Activated T-helper 1 cell treated with anti-CD3 and anti-CD28 coated beads, Interleukin-2, amount 50 U/mL, for 16 hours (primary cell): ENCODE results near the gene IRF3.
A peak's percentile ranks its signal among the peaks of the same experiment; 100 is the strongest.

Source experiments
- DNase-seq, 2 donors: peaks; one replicate each; pipeline ENCODE4 v3.0.0-alpha.2; 2020; ENCODE audit warnings: low read depth in 1 of 2, low spot score in 1 of 2

IRF3 gene

DNA sequence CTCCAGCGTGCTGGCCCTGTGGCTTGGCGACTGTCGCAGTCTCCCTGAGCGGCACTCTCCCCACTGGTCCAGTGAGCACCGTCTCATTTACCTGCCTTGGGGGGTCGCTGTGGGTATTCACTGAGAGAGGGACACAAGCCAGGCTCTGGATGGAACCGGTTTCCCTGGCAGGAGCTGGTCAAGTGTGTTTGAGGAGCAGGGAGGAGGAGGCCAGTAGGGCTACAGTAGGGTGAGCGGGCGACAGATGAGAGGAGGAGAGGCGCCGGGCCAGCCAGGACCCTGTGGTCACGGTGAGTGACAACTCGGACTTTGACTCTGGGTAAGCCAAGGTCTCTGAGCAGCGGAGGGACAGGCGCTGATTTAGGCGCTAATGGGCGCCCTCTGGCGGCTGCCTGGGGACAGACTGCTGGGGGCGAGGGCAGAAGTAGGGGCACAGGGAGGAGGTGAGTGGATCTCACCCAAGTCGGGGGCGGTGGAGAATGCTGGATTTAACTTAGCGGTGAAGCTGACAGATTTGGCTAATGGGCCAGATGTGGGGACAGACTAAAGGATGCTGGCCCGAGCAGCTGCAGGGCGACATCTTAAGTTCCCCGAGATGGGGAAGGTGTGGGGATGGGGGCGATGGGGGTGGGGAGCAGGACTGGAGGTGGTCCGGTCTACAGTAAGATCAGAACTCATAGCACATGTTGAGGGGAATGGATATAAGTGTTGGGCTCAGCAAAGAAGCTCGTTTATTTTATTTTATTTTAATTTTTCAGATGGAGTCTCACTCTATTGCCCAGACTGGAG is 6.7 kb upstream of the IRF3 start:
- peak; percentile 61 to 68 for DNase-seq

GRCh38 chr19:49669516-49669915 is 3.9 kb upstream of the IRF3 start:
- DNase-seq: no peak

DNA sequence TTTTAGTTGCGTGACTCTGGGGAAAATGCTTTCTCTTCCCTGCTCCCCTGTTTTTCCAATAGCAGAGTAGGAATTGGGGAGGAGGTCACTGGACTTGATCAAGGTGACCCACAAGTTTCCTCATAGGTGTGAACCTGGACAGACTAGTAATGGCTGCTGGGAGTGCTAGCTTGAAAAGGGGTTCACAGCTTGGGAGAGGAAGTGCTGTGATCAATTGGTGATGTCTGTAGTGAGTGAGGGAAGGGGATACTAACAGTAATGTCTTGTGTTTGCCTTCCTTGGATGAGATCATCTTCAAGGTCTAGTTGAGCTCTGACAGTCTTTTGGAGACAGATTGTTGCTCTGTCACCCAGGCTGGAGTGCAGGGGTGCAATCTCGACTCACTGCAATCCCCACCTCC is 1.8 kb upstream of the IRF3 start:
- DNase-seq: no peak

DNA sequence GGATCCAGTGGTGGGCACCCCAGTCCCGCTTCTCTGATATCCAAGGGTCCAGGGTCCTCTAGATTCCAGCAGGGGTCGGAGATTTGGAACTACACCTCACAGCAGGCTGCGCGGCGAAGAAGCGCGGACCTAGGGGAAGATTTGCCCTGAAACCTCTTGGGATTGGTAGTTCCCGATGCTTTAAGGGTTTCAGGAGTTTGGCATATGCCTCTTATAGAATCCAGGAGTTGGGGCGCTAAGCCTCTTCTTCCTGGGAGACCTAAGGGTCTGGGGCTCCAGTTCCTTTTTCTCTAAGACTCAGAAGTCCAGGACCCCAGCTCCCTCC is 425 bp upstream of the IRF3 start:
- DNase-seq: no peak

DNA sequence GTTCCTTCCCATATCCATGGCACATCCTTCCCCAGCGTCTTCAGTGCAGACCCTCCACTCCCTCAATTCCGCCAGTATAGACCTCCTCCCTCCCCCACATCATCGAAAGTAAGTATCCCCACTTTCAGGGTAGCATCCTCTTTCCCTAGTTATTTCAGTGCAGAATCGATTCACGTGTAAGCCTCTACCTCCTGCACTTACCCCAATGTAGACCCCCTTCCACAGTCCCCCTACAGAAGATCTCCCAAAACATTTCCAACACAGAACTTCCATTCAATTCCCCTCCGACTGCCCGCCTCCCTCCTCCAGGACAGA is 664 bp downstream of the IRF3 start:
- DNase-seq: no peak

DNA sequence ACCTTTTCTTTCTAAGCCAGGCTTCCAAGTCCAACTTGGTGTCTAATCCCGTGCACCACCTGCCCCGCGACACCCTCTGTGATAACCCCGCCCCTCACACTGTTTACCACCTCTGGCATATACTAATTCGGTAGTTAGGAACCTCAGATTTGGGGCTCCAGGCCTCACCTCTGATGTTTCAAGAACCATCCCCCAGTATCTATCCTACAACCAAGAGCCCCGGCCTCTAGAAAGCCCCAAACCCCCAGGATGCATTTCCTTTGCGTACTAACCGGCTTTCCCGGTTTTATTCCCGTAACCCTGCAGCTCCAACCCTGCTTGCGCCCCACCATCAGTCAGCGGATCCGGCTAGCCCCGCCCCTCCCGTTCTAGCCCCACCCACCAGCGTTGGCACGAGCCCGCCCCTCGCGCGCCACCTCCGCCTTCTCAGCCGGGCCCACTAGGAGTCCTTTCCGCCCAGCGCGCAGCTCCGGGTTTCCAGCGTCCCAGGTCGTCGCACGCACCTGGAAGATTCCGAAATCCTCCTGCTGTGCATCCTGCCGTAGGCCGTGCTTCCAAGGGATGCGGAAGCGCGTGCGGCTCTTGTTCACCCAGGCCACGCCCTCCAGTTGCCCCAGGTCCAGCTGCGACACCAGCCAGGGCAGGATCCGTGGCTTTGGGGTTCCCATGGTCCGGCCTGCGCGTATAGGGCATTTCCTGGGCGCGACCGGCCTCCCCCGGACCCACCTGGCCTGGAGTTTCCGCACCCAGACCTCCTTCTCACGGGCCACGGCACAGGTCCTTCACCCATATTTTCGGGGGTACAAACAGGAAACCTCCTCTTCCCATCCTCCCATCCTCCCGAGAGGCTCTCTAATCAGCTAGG is 1.3 kb downstream of the IRF3 start:
- DNase-seq: peak; percentile 86 to 95

DNA sequence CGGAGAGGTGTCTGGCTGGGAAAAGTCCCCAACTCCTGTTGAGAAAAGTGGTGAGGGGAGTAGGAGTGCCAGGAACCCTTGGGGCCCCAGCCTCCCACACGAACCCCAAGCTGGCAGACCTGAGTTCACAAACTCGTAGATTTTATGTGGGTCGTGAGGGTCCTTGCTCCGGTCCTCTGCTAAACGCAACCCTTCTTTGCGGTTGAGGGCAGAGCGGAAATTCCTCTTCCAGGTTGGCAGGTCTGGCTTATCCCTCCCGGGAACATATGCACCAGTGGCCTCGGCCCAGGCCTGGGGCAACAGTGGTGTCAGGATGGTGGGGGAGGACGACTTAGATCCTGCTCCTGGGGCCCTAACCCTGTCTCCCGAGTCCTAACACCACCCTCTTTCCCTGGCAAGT is 2.4 kb downstream of the IRF3 start:
- DNase-seq: no peak

DNA sequence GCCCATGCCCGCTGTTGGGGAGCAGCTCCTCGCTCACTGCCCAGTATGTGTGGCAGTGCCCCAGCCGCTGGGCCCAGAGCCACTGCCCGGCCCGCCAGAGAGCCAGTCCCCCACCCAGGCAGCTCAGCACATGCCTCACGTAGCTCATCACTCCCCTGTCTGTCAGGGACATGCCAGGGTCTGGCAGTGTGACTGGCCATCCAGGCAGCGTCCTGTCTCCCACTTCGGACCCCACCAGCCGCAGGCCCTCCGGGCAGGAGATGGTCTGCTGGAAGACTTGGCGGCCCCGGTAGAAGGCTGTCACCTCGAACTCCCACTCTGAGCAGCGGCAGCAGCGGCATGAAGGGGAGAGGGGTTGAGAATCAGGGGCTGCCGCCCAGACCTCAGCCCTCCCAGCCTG is 3.6 kb downstream of the IRF3 start:
- DNase-seq: no peak

- DNase-seq: no peak
These were observed 5.2 kb downstream of the IRF3 start for GRCh38 chr19:49660338-49660961.

DNA sequence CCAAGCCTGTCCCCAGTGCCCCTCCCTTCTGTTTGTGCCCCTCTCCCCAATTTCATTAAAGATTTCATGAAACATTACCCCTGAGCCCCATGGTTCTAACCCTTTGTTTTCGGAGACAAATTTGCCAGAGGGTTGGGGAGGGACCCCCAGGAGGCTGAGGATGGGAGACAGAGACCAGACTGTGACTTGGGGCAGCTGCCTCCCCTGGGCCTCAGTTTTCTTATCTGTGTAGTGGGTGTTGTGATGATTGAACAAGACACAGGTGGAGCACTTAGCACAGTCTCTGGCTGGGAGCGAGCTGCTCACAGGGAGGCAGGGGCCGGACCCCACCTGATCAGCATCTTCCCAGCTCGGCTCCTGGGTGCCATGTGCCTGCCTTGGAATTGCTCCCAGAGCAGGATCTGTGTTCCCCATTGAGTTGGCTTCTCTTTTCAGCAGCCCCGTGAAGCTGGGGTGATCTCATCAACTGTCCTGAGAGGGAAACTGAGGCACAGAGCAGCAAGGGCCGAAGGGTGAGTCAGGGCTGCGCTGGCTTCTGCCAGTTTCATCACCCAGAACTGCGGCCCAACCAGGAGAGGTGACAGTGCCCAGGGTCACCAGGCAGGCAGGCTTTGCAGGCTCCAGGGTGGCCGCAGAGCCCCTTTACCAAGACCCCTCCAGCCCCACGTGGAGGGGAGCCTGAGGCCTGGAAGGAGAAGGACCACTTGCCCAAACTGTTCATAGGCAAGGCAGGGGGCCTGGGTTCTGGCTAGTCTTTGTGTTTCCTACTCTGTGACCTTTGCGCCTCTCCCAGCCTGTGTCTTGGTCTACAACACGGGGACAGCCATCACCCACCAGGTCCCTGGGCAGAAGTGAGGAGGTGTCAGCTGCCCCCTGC is 6.9 kb downstream of the IRF3 start:
- no peak for DNase-seq

- DNase-seq: no peak
These were observed 7.5 kb downstream of the IRF3 start for GRCh38 chr19:49658139-49658517.

DNA sequence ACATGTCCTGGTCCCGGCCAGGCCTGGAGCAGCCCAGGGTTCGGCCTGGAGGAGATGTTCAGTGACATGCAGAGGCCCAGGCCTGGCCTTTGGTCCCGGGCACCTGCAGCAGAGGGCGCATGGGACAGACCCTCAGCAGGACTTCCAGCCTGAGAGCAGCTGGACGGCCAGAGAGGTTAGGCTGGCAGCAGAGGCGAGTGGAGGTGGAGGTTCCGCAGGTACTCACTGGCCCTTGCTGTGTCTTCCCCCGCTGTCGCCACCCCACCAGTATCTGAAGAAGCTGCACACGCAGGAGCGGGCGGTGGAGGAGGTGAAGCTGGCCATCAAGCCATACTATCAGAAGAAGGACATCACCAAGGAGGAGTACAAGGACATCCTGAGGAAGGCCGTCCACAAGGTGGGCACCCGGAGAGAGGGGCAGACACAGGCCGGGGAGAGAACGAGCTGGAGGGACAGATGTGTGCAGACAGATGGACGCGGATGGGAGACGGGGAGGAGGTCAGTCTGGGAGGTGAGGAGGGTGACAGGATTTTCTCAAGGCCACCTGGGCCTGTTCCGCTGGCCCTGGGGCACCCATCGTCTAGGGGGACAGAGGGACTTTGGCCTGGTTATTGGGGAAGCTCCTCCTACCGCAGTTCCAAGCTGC is 8.0 kb downstream of the IRF3 start:
- no peak for DNase-seq

GRCh38 chr19:49656456-49657109 is 9.1 kb downstream of the IRF3 start:
- no peak for DNase-seq

GRCh38 chr19:49655570-49656455 is 9.8 kb downstream of the IRF3 start:
- no peak for DNase-seq

GRCh38 chr19:49654581-49654980 is 11.1 kb downstream of the IRF3 start:
- no peak for DNase-seq

DNA sequence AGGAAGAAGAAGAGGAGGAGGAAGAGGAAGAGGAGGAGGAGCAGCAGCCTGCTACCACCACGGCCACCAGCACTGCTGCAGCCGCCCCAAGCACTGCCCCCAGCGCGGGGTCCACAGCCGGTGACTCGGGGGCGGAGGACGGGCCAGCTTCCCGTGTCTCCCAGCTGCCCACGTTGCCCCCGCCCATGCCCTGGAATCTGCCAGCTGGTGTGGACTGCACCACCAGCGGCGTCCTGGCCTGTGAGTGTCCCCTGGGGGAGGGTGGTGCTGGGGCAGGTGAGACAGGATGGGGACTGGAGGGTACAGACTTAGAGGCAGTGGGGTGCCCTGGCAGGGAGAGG is 12.2 kb downstream of the IRF3 start:
- no peak for DNase-seq

GRCh38 chr19:49652551-49653465 is 12.8 kb downstream of the IRF3 start:
- DNase-seq: no peak

- DNase-seq: no peak
These were observed 13.7 kb downstream of the IRF3 start for GRCh38 chr19:49651820-49652550.
